Right renal cortex interstitium (tissue), 3 donors: ENCODE measurements around the gene PAN3. TPM values are rescaled to one million over a fixed set of nuclear protein-coding genes. Genes with fewer than 3 reads are reported as not detected.

Experiments
- DNase-seq, 3 donors: peaks; one replicate each; pipeline ENCODE4 v3.0.0-alpha.2; 2013; ENCODE audit warnings: low read depth in 3 of 3, low spot score in 2 of 3
- polyA plus RNA-seq, 3 donors: library from polyadenylated mRNA; unstranded; fragments of 120-200 nt; gene quantifications; one replicate each; pipeline ENCODE4 v1.2.1, GENCODE V29; 2013; ENCODE audit not compliant: insufficient read length in 3 of 3

Gene PAN3
- polyA plus RNA-seq, 3 donors = 47.9 to 54.1 (median 49.9) TPM

DNA sequence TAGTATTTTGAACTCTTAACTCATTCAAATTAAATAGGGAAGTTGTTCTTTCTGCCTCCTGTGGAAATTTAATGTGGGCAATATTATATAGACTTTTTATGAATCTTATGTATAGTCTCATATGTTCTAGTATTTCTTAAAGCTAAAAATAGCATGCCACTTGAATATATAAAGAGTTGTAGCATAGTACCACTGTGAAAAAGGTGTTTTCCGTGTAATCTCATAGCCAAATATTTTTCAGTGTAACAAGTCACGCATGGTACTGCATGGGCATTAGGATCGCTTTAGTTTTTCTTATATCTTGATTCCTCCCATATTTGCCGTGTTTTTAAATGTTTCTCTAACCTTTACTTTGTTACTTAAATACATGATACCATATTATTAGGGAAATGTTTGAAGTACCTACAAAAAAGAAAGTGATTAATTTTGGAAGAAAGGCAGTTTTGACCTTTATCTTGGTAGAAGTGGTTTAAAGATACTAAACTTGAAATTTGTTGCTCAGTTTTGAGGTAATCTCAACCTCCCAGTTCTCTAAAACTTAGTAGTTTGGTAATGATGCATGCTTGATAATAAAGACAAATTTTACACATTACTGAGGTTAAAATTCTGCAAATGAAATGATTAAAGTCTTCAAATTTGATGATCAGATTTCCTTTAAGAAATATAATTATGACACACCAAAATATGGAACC is 81.2 kb downstream of the PAN3 start:
- no peak for DNase-seq

GRCh38 chr13:28220166-28220565 is 81.8 kb downstream of the PAN3 start:
- no peak for DNase-seq

GRCh38 chr13:28229522-28230411 is 91.4 kb downstream of the PAN3 start:
- DNase-seq = no peak

DNA sequence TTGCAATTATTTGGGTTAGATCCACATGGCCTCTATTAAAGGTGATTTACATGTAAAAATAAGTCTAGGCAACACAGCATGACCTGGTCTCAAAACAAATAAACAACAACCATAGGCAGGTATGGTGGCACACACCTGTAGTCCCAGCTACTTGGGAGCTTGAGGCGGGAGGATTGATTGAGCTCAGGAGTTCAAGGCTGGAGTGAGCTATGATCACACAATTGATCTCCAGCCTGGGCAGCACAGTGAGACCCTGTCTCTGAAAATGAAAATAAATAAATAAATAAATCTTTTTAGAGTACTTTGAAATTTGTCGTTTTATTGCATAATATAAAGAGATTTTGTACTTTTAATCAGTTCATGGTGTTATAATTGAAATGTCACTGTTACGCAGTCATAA is 93.3 kb downstream of the PAN3 start:
- no peak for DNase-seq

GRCh38 chr13:28237944-28238343 is 99.6 kb downstream of the PAN3 start:
- DNase-seq = no peak

DNA sequence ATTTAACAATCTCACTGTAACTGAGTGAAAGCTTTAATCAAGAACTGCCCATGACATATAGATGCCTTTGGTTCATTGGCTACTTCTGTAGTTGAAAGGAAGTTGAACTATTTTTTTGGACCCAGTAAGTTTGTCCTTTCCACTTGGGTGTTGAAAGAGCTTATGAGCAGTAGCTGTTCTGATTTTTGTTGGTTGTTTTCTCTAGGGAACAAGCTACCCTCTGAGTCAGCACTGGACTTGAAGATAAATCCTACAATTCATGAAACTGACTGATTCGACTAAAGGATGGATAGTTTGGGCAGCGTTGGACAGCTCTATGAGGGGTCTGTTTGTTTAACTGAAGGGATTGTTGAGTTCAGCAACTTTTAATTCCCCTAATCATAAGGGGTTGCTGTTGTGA is 101.0 kb downstream of the PAN3 start:
- DNase-seq = no peak

DNA sequence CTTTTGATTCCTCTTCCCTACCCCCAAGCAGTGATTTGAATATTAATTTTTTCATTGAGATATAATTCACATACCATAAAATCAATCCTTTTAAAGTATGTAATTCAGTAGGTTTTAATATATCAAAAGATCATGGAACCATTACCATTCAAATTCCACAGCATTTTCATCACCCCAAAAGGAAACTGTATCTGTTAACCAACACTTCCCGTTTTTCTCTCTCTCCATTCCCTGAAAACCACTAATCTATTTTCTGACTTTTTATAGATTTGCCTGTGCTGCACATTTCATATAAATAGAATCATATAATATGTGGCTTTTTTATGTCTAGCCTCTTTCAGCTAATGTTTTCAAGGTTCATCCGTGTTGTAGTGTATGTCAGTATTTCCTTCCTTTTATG is 107.1 kb downstream of the PAN3 start:
- no peak for DNase-seq

DNA sequence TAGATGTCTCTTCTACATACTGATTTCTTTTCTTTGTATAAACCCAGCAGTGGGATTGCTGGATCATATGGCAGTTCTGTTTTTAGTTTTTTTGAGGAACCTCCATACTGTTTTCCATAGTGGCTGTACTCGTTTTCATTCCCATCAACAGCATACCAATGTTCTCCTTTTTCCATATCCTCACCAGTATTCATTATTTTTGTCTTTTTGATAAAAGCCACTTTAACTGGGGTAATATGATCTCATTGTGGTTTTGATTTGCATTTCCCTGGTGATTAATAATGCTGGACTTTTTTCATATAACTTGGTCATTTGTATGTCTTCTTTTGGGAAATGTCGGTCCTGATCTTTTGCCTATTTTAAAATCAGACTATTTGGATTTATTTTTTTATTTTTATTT is 108.5 kb downstream of the PAN3 start:
- DNase-seq = no peak

GRCh38 chr13:28248080-28248479 is 109.7 kb downstream of the PAN3 start:
- no peak for DNase-seq

DNA sequence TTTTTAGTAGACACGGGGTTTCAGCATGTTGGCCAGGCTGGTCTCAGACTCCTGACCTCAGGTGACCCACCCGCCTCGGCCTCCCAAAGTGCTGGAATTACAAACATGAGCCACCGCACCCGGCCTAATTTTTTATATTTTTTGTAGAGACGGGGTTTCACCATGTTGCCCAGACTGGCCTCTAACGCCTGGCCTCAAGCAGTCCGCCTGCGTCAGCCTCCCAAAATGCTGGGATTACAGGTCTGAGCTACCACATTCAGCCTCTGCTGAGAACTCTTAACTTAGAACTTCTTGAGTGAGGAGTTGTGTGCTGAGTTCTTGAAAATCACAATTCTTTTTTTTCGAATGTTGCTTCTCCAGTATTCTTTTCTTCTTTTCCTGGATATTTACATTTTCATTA is 112.2 kb downstream of the PAN3 start:
- DNase-seq = no peak

DNA sequence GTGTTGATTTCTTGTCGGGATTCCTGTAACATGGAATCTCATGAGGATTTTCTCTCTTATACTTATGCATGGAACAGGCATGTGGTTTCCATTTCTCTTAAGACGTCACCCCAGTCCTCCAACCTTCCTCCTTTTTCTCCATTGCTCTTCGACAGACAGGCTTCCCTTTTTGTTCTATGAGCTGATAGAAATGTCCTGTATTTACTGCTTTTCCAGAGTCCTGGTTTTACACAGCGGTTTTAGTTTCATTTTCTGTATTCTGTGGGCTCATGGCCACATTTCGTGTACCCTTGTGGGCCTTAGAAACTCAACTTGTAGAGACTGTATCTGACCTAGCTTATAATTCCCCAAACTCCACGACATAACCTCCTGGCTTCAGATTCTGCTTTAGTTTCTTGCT is 113.1 kb downstream of the PAN3 start:
- no peak for DNase-seq

DNA sequence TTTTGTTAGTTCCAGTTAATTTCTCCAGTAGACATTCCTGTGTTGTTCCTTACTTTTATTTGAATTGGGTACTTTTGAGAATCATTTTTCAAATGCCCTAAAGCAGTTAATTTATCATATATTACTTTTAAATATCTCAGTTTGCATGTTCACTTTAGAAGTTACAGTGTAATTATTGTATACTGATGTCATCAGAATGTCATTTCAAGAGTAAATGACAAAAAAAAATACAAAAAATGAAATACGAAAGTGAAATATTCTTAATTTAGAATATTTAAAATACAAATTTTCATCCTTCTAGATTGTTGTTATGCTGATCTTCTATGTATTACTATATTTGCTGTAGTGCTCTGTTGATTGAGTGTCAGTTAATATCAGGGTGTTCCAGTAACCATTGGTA is 114.2 kb downstream of the PAN3 start:
- no peak for DNase-seq

- DNase-seq = no peak
Measured at GRCh38 chr13:28257305-28257704, 119.0 kb downstream of the PAN3 start.

DNA sequence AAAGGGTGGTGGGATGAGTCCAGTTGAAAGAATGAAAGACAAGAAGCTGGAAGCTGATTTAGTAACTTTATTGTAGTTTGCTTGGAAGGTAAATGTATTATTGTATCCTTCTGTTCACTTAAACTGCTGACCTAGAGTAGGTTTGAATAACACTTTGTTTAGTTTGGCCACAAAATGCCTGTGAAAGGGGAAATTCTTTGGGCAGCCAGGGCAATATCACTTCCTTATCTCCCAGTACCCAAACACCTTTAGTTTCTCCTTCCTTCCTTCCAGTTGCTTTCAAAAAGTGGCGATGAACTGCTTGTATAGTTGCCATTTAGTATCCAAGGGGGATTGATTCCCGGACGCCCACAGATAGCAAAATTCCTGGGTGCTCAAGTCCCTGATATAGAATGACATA is 120.1 kb downstream of the PAN3 start:
- DNase-seq = no peak

DNA sequence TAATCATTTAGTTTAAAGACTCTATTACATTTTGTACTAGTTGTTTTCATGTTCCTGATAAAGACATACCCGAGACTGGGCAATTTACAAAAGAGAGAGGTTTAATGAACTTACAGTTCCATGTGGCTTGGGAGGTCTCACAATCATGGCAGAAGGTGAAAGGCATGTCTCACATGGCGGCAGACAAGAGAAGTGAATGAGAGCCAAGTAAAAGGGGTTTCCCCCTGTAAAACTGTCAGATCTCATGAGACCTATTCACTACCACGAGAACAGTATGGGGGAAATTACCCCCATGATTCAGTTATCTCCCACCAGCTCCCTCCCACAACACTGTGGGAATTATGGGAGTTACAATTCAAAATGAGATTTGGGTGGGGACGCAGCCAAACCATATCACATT is 129.2 kb downstream of the PAN3 start:
- DNase-seq = no peak

DNA sequence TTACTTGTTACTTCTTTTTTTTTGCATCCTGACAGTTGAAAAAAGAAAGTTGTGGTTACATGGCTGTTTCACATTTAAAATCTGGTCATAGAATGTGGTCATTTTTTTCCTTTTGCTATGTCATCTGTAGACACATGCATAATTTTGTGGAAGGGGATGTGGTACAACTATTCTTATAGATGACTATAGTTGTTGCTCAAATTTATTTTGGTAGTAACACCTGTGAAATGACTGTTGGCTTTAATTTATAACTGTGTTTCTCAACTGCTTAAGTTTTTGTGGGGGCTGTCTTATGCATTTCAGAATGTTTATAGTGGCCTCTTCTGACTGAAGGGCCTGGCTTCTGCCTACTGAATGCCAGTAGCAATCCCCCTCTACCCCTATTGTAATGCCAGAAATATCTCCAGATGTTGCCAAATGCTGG is 130.5 kb downstream of the PAN3 start:
- no peak for DNase-seq

GRCh38 chr13:28271056-28271840 is 132.9 kb downstream of the PAN3 start:
- DNase-seq = no peak

- DNase-seq = no peak
Measured at GRCh38 chr13:28273919-28274318, 135.6 kb downstream of the PAN3 start.

DNA sequence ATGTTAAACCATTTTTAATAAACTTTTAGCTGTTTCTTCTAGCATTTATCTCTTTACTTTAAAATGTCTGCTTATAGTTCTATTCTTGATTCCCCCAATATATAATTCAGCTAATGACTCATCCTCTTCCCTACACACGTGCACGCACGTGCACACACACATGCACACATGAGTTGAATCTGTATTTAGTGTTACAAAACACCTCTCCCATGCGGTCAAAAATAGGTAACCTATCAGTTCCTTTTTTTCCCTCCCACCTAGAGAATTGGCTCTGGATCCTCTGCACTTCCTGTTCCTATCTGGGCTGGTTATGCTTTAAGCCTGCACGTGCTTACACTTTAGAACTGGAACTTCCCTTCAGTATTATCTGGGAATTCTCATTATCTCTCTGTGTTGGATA is 144.1 kb downstream of the PAN3 start:
- DNase-seq = no peak

DNA sequence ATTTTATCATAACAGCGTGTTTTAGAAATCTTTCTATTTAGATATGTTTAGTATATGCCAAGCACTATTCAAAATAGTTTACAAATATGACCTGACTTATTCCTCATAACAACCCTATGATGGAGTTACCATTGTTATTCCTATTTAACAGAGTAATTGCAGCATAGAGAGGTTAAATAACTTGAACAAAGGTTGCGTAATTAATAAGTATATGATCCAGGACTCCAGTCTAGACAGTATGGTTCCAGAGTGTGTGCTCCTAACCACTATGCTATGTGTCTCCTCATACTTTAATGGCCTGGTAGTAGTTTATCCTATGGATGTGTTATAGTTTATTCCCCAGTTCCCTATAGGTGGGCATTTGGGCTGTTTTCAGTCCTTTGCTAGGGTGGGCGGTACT is 145.3 kb downstream of the PAN3 start:
- DNase-seq = no peak

DNA sequence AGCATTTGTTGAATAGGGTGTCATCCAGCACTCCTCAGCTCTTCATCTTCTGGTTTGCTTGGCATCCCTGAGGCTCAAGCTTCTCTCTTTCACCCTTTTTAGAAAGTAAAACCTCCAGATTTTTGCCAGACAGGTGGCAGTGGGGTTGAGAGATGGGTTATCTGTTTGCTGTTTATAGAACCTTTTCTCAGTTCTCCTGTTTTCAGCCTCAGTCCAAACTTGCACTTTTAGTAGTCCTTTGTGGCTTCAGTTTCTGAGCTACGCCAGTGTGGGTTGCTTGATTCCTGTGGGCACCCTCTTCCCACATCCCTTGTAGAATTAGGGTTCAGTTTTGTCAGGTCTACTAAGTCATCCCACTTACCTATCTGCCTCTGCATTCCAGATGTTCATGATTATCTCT is 147.9 kb downstream of the PAN3 start:
- no peak for DNase-seq
